Natural killer cell (primary cell): ENCODE results near the gene PREX1. TPM values are rescaled to one million over a fixed set of nuclear protein-coding genes. Genes with fewer than 3 reads are reported as not detected.

Source experiments
- ATAC-seq, 3 donors: fragments of 150-1000 bp in 2 of 3; fragments of 200-7000 bp in 1 of 3; cut with Tn5 transposase; 1 replicate in 1 of 3; 2 replicates in 2 of 3; pipeline ENCODE4 v1.10.0; 2021; ENCODE audit warnings: mild to moderate bottlenecking in 2 of 3, moderate library complexity in 2 of 3
- DNase-seq, 2 donors: peaks; one replicate each; pipeline versions ENCODE4 v3.0.0 to v3.0.0-alpha.2; 2013 to 2021; ENCODE audit warnings: mixed read lengths in 1 of 2
- H3K27ac ChIP-seq: one replicate; pipeline ENCODE4 v1.5.1; 2013; ENCODE audit warnings: mild to moderate bottlenecking, low read length
- H3K27me3 ChIP-seq: one replicate; pipeline ENCODE4 v1.6.1; 2013; ENCODE audit warnings: low read length; ENCODE audit not compliant: control insufficient read depth, insufficient read depth
- H3K36me3 ChIP-seq: one replicate; pipeline ENCODE4 v1.6.1; 2013; ENCODE audit warnings: low read length; ENCODE audit not compliant: control insufficient read depth, insufficient read depth
- H3K4me1 ChIP-seq: one replicate; pipeline ENCODE4 v1.6.1; 2013; ENCODE audit warnings: low read length; ENCODE audit not compliant: control insufficient read depth, insufficient read depth
- H3K4me3 ChIP-seq: one replicate; pipeline ENCODE4 v1.5.1; 2013; ENCODE audit warnings: low read length
- H3K9me3 ChIP-seq: one replicate; pipeline ENCODE4 v1.6.1; 2013; ENCODE audit warnings: low read length; ENCODE audit not compliant: control insufficient read depth, insufficient read depth
- H3K27ac Mint-ChIP-seq, 2 donors: one replicate each; pipeline ENCODE4 v1.8.0; 2022; ENCODE audit warnings: mild to moderate bottlenecking in 2 of 2, mixed read lengths in 2 of 2, moderate library complexity in 1 of 2
- H3K27me3 Mint-ChIP-seq, 2 donors: one replicate each; pipeline ENCODE4 v1.8.0; 2022; ENCODE audit warnings: low read depth in 2 of 2, mixed read lengths in 2 of 2
- H3K36me3 Mint-ChIP-seq: one replicate; pipeline ENCODE4 v1.8.0; 2022; ENCODE audit warnings: mixed read lengths
- H3K4me1 Mint-ChIP-seq, 2 donors: one replicate each; pipeline ENCODE4 v1.8.0; 2022; ENCODE audit warnings: mixed read lengths in 2 of 2
- H3K4me3 Mint-ChIP-seq: one replicate; pipeline ENCODE4 v1.8.0; 2022; ENCODE audit warnings: mild to moderate bottlenecking, moderate library complexity, mixed read lengths
- H3K9me3 Mint-ChIP-seq, 2 donors: one replicate each; pipeline ENCODE4 v1.8.0; 2022; ENCODE audit warnings: mixed read lengths in 2 of 2
- CTCF ChIP-seq: fragments of 200-600 bp; IDR thresholded peaks from one replicate; pipeline ENCODE4 v1.8.0; 2022; ENCODE audit warnings: antibody characterized with exemption
- WGBS: methylation state at CpG from one replicate; pipeline ENCODE4 v1.1.7; 2013; ENCODE audit warnings: missing lambda C conversion rate; ENCODE audit not compliant: insufficient coverage; 5-methylcytosine and 5-hydroxymethylcytosine counted together
- intact Hi-C: fragments of 100-400 bp; cut with micrococcal nuclease; formaldehyde crosslinking; loops from one replicate; pipeline ENCODE4 v1.14.2; 2022
- total RNA-seq, 4 donors: library from RNA; stranded (reverse); fragments of 120-200 nt in 1 of 4; gene quantifications; one replicate each; pipeline versions ENCODE4 v1.2.3 to v1.2.4, GENCODE V29; 2013 to 2022

The PREX1 gene
- total RNA-seq, 3 donors from 2014 or later (not counting 1 experiment from before 2014, with no cell fraction given), result 382 to 392 (median 389) TPM

GRCh38 chr20:48822879-48823385 is 4.9 kb downstream of the PREX1 start:
- Histone ChIP-seq H3K4me3 (peak overlapping the region; percentile 14), H3K27ac (peak overlapping the region; percentile 75), H3K36me3 (peaks cover 7% of the 10 kb centered on the region), H3K27me3 (no peaks in the 10 kb centered on the region), H3K9me3 (no peaks in the 10 kb centered on the region), H3K4me1 (peaks cover 83% of the 10 kb centered on the region)
- Mint-ChIP-seq H3K27ac (no peak overlapping the region), H3K4me3 (peak overlapping the region; percentile 99), H3K36me3 (no peaks in the 10 kb centered on the region), H3K27me3 (no peaks in the 10 kb centered on the region), H3K9me3 (no peaks in the 10 kb centered on the region), H3K4me1 (peaks cover 77 to 92% of the 10 kb centered on the region in 2 donors)
- intact Hi-C loops, result loop anchor here (5.0 to 10.0 kb wide), 3 partner anchors 138 to 224 kb away; partner anchors contain the start of gene CSE1L
- TF ChIP-seq CTCF, result no peak
- DNase-seq (peak in 1 of 2 donors; percentile 61), ATAC-seq (no peak)
- WGBS, result 2% methylated on average over 7 of the region's 8 CpGs

- Mint-ChIP-seq H3K4me3 (peak overlapping the region; percentile 99), H3K36me3 (no peaks in the 10 kb centered on the region), H3K9me3 (no peaks in the 10 kb centered on the region), H3K27ac (no peak overlapping the region), H3K4me1 (peaks cover 85 to 99% of the 10 kb centered on the region in 2 donors), H3K27me3 (no peaks in the 10 kb centered on the region)
- intact Hi-C loops, result loop anchor here (5.0 to 10.0 kb wide), 3 partner anchors 137 to 225 kb away; partner anchors contain the start of gene CSE1L
- DNase-seq, result peak in 1 of 2 donors; percentile 36
- 55% methylated on average over 2 of the region's 2 CpGs for WGBS
- Histone ChIP-seq H3K4me3 (no peak overlapping the region), H3K9me3 (no peaks in the 10 kb centered on the region), H3K36me3 (peaks cover 7% of the 10 kb centered on the region), H3K4me1 (peaks cover 91% of the 10 kb centered on the region), H3K27ac (peak overlapping the region; percentile 75), H3K27me3 (no peaks in the 10 kb centered on the region)
- no peak for ATAC-seq
- no peak for TF ChIP-seq CTCF
Observed at GRCh38 chr20:48822178-48822577, 5.6 kb downstream of the PREX1 start.

DNA sequence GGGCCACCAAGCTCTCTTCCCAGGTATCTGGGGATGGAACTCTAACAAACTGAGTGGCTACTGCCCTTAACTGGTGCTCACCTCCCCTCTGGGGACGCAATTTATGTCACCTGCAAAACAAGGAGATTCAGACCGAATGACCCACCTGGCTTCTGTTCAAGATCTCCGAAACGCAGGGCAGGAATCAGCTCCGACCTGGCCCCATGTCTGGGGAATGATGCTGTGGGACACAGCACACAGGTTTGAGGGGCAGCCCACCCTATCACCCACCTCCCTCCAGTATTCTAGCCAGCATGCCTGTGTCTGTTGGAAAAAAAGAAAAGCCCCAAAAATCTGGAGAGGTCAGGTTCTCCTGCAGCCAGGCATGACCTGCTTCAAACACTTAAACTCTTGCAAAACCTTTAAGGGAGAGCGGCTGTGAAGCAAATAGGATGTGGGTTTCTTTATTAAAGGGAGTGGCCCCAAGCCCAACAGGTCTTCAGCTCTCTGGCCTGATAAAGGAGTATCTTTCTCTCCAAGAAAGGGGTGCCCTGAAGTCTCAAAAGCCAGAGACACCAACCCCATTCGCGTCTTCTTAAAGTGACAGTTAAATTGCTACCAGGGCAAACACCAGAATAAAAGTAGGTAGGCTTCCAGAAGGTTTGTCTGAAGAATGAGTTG is 6.4 kb downstream of the PREX1 start:
- peak in 1 of 2 donors; percentile 45 for DNase-seq
- H3K4me3 ChIP-seq, result peak overlapping the region; percentile 27
- peaks cover 98% of the 10 kb centered on the region for H3K4me1 ChIP-seq
- no peaks in the 10 kb centered on the region for H3K27me3 Mint-ChIP-seq
- no peaks in the 10 kb centered on the region for H3K9me3 Mint-ChIP-seq
- no peak overlapping the region for H3K27ac Mint-ChIP-seq
- H3K9me3 ChIP-seq, result no peaks in the 10 kb centered on the region
- peaks cover 10% of the 10 kb centered on the region for H3K36me3 ChIP-seq
- no peak for TF ChIP-seq CTCF
- 65% methylated on average over 6 of the region's 8 CpGs for WGBS
- H3K27ac ChIP-seq, result peak overlapping the region; percentile 75
- H3K27me3 ChIP-seq, result no peaks in the 10 kb centered on the region
- peak overlapping the region; percentile 99 for H3K4me3 Mint-ChIP-seq
- ATAC-seq, result peak; percentile 7 to 39 (median 36)
- H3K4me1 Mint-ChIP-seq, result peaks cover 93 to 100% of the 10 kb centered on the region in 2 donors
- no peaks in the 10 kb centered on the region for H3K36me3 Mint-ChIP-seq
- intact Hi-C loops, result loop anchor here (1.0 to 10.0 kb wide), 5 partner anchors 10 to 226 kb away; partner anchors contain the start of gene CSE1L
